Panc1 (cell line): Measurements from ENCODE around the gene STK11IP. TPM values are rescaled to one million over a fixed set of nuclear protein-coding genes. Genes with fewer than 3 reads are reported as not detected.

Experiments
- ATAC-seq: fragments of 200-7000 bp; cut with Tn5 transposase; 2 replicates; pipeline ENCODE4 v1.9.1; 2020; ENCODE audit warnings: mild to moderate bottlenecking, moderate library complexity
- BruUV-seq: library from RNA; stranded (reverse); fragments of 400-500 nt; replicated peaks from 2 replicates; lab custom pipeline; 2021; lab: Mats Ljungman, UMichigan
- CTCF ChIA-PET: fragments of 300-600 bp; sonication (Branson Sonifier 250); formaldehyde crosslinking; loops from one replicate; lab custom pipeline; 2022; ENCODE audit warnings: antibody characterized with exemption; lab: Charles Lee
- POLR2A ChIA-PET: fragments of 300-600 bp; sonication (Branson Sonifier 250); formaldehyde crosslinking; loops from one replicate; lab custom pipeline; 2022; ENCODE audit warnings: antibody characterized with exemption; lab: Charles Lee
- DNase-seq: peaks from one replicate; pipeline ENCODE4 v3.0.0-alpha.2; 2010; ENCODE audit warnings: low read depth, low spot score
- H3K27ac ChIP-seq: 2 replicates; pipeline ENCODE4 v1.5.1; 2011; ENCODE audit warnings: mild to moderate bottlenecking, low read length, inconsistent platforms
- H3K27me3 ChIP-seq: fragments of 200-500 bp; sonication (Bioruptor generic); 2 replicates; pipeline ENCODE4 v1.6.0; 2014; ENCODE audit warnings: low read length, inconsistent platforms; ENCODE audit not compliant: control insufficient read depth, insufficient read depth
- H3K36me3 ChIP-seq: fragments of 200-500 bp; sonication (Bioruptor generic); 2 replicates; pipeline ENCODE4 v1.5.1; 2014; ENCODE audit warnings: inconsistent platforms, mild to moderate bottlenecking, low read length, moderate library complexity; ENCODE audit not compliant: control insufficient read depth, insufficient read depth
- H3K4me1 ChIP-seq: 2 replicates; pipeline ENCODE4 v1.5.1; 2011; ENCODE audit warnings: inconsistent platforms, mild to moderate bottlenecking, low read length, moderate library complexity; ENCODE audit not compliant: control insufficient read depth, insufficient read depth
- H3K4me3 ChIP-seq, 2 experiments: 2 replicates each; pipeline ENCODE4 v1.5.1; 2011 to 2012; ENCODE audit warnings: low read depth in 2 of 2, low read length in 2 of 2, mild to moderate bottlenecking in 2 of 2, inconsistent platforms in 1 of 2, moderate library complexity in 1 of 2
- H3K9me3 ChIP-seq: fragments of 200-500 bp; sonication (Bioruptor generic); 2 replicates; pipeline ENCODE4 v1.5.1; 2014; ENCODE audit warnings: low read depth, mild to moderate bottlenecking, inconsistent platforms, low read length, moderate library complexity; ENCODE audit not compliant: control insufficient read depth, insufficient read depth
- CTCF ChIP-seq: fragments of 450-650 bp; IDR thresholded peaks from 2 replicates; pipeline ENCODE4 v1.5.1; 2017; ENCODE audit warnings: mild to moderate bottlenecking
- POLR2AphosphoS5 ChIP-seq: IDR thresholded peaks from 2 replicates; pipeline ENCODE4 v1.6.1; 2012; ENCODE audit warnings: mild to moderate bottlenecking, low read depth, low read length, moderate library complexity
- REST ChIP-seq, 2 experiments: IDR thresholded peaks; 2 replicates each; pipeline ENCODE4 v1.6.1; 2011 to 2012; ENCODE audit warnings: low read depth in 2 of 2, control low read depth in 1 of 2, low read length in 1 of 2, mild to moderate bottlenecking in 1 of 2, moderate library complexity in 1 of 2; ENCODE audit not compliant: insufficient read depth in 1 of 2
- SIN3A ChIP-seq: IDR thresholded peaks from 2 replicates; pipeline ENCODE4 v1.6.1; 2012; ENCODE audit warnings: low read depth, mild to moderate bottlenecking, low read length, moderate library complexity, borderline replicate concordance; ENCODE audit not compliant: insufficient read depth
- TCF7L2 ChIP-seq: IDR thresholded peaks from 2 replicates; pipeline ENCODE4 v1.6.1; 2011; ENCODE audit warnings: mild to moderate bottlenecking, low read depth, low read length, inconsistent platforms
- in situ Hi-C: cut with HindIII; loops from 2 replicates; pipeline ENCODE4 v1.10.0; 2016; ENCODE audit warnings: low sequenced_read_pairs, low pct_unique_long_range_greater_than_20kb
- intact Hi-C: fragments of 100-400 bp; cut with micrococcal nuclease; formaldehyde crosslinking; loops from one replicate; pipeline ENCODE4 v1.10.0; 2022; ENCODE audit not compliant: unreplicated experiment
- total RNA-seq: library from RNA; stranded (reverse); gene quantifications from one replicate; pipeline ENCODE4 v1.2.1, GENCODE V29; 2021; ENCODE audit not compliant: unreplicated experiment

The STK11IP gene
- total RNA-seq, 1 experiment from 2014 or later = 48.2 TPM

- TF ChIP-seq CTCF = no peak
- DNase-seq = no peak
- Histone ChIP-seq H3K27ac (no peak overlapping the region), H3K4me1 (no peaks in the 10 kb centered on the region), H3K27me3 (no peaks in the 10 kb centered on the region), H3K4me3 (no peak overlapping the region), H3K9me3 (no peaks in the 10 kb centered on the region), H3K36me3 (no peaks in the 10 kb centered on the region)
- ChIA-PET POLR2A (no interaction called here), CTCF (no interaction called here)
- ATAC-seq = no peak
- intact Hi-C loops = no loop called here
- BruUV-seq = no TSS peak
- in situ Hi-C loops = no loop called here
Measured at GRCh38 chr2:219636144-219636915, 38.7 kb downstream of the STK11IP start.

- no peak for TF ChIP-seq TCF7L2
- TF ChIP-seq CTCF = no peak
- no peak for TF ChIP-seq POLR2AphosphoS5
- TF ChIP-seq REST (IDR thresholded peaks at IDR 0.05; ENCODE audit: insufficient read depth in 1 of 2, low read depth in 2 of 2, low read length in 1 of 2) = no peak
- TF ChIP-seq SIN3A = no peak
- ATAC-seq (no peak), DNase-seq (no peak)
- no TSS peak for BruUV-seq
- Histone ChIP-seq H3K36me3 (no peaks in the 10 kb centered on the region), H3K27ac (no peak overlapping the region), H3K27me3 (no peaks in the 10 kb centered on the region), H3K4me1 (no peaks in the 10 kb centered on the region), H3K9me3 (no peaks in the 10 kb centered on the region), H3K4me3 (no peak overlapping the region)
- intact Hi-C loops (no loop called here), in situ Hi-C loops (no loop called here)
- ChIA-PET CTCF (no interaction called here), POLR2A (interaction anchor here (0.8 kb wide), 1 partner anchor 97 kb away, joined by 6 read pairs; no protein-coding TSS in a partner anchor)
Measured at GRCh38 chr2:219636941-219637841, 39.5 kb downstream of the STK11IP start.
